ENCODE results near the gene ADD1. TPM values are rescaled to one million over a fixed set of nuclear protein-coding genes. Genes with fewer than 3 reads are reported as not detected.

ADD1 gene
- total RNA-seq, 2 donors from 2014 or later = 220 to 254 TPM

DNA sequence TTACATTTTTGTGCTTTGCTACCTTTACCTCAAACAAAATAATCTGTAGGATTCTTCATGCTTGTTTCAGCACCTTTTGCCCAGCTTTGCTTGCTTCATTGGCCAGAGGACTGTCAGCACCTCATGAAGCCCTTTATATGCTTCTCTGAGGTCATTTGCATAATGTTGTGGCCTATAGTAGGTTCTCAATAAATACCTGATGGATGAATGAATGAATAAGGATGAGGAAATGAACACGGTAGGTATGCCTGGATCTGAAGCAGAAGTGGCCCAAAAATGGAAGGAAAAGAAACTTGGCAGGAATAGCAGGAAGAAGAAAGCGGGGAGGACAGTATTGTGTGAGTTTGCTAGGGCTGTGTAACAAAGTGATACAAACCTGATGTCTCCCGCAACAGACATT is 127.6 kb downstream of the ADD1 start:
- Mint-ChIP-seq H3K27me3 (no peaks in the 10 kb centered on the region), H3K4me3 (no peak overlapping the region), H3K27ac (no peak overlapping the region), H3K4me1 (no peaks in the 10 kb centered on the region), H3K9me3 (no peaks in the 10 kb centered on the region), H3K36me3 (ENCODE audit: low read depth) (no peaks in the 10 kb centered on the region)
- ATAC-seq (replicated peaks) = no peak

DNA sequence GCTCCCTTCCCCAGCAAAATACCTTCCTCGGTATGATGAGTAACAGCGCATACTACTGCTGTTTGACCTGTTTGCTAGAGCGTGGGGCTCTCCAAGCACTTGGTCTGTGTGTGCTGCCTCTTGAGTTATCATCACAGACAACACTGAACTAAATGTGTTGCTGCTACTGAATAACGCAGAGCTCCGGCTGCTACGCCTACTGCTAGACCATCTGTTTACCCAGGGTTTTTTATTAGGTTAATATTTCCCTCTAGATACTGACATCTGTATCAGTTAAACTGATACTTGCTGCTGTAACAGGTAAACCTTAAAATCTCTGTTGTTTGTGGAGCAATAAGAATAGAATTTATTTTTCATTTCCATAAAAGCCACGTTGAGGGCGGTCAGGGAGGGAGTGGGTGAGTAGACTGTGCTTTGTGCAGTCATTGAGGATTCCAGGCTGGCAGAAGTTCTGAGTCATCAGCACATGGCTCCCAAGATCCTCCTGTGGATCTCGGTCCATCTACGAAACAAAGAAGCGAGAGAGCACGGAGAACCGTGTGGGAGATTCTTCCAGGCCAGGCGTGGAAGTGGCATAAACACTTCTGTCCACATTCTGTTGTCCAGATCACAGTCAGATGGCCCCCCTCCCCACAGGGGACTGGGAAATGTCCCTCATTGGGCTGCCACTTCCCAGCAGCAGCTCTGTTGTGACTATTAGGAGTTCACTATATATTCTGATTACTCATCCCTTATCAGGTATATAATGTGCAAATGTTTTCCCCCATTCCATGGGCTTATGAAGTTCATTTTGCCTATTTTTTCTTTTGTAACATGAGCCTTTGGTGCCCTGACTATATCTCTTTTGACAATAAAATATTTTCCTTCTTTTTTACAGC is 133.8 kb downstream of the ADD1 start:
- no peak for ATAC-seq (replicated peaks)

More for the DNA sequence above, 133.8 kb downstream of the ADD1 start:
- Mint-ChIP-seq H3K36me3 (ENCODE audit: low read depth) (no peaks in the 10 kb centered on the region), H3K27ac (no peak overlapping the region), H3K9me3 (no peaks in the 10 kb centered on the region), H3K27me3 (no peaks in the 10 kb centered on the region), H3K4me1 (no peaks in the 10 kb centered on the region), H3K4me3 (no peak overlapping the region)

Other genes with a start within 250 kb of the ADD1 start
- gene TNIP2, start 87.5 kb upstream of the ADD1 start, total RNA-seq = 100 to 1,000 TPM in 1 of 2 donors, 10 to 100 TPM in 1; 80.1 to 110 TPM
- gene SH3BP2, start 50.8 kb upstream of the ADD1 start, total RNA-seq = 100 to 1,000 TPM in 1 of 2 donors, 10 to 100 TPM in 1; 83.5 to 122 TPM
- 10 to 100 TPM; 86.5 to 96.8 TPM for gene NOP14, start 119.6 kb downstream of the ADD1 start, total RNA-seq
- gene GRK4, start 119.7 kb downstream of the ADD1 start, total RNA-seq = 1 to 10 TPM; 3.2 to 5.7 TPM
- not detected for gene HTT-AS, start 230.7 kb downstream of the ADD1 start, total RNA-seq
- 10 to 100 TPM; 58.2 to 63.4 TPM for gene HTT, start 230.8 kb downstream of the ADD1 start, total RNA-seq